ENCODE data around the gene GAPDH.
"Not testable (repeated sequence)": the region's sequence is repeated elsewhere in the genome, so short reads cannot be mapped to it uniquely, and the experiment has no call there.

DNA sequence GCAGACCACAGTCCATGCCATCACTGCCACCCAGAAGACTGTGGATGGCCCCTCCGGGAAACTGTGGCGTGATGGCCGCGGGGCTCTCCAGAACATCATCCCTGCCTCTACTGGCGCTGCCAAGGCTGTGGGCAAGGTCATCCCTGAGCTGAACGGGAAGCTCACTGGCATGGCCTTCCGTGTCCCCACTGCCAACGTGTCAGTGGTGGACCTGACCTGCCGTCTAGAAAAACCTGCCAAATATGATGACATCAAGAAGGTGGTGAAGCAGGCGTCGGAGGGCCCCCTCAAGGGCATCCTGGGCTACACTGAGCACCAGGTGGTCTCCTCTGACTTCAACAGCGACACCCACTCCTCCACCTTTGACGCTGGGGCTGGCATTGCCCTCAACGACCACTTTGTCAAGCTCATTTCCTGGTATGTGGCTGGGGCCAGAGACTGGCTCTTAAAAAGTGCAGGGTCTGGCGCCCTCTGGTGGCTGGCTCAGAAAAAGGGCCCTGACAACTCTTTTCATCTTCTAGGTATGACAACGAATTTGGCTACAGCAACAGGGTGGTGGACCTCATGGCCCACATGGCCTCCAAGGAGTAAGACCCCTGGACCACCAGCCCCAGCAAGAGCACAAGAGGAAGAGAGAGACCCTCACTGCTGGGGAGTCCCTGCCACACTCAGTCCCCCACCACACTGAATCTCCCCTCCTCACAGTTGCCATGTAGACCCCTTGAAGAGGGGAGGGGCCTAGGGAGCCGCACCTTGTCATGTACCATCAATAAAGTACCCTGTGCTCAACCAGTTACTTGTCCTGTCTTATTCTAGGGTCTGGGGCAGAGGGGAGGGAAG is 3.5 kb downstream of the GAPDH start:
- TF ChIP-seq TCF7L2 (IDR thresholded peaks at IDR 0.05; ENCODE audit: borderline replicate concordance, low read depth, low read length); ZNF629 (tag by site-specific recombination; IDR thresholded peaks at IDR 0.05): not testable (repeated sequence)
- TF ChIP-seq, protein P1, sequence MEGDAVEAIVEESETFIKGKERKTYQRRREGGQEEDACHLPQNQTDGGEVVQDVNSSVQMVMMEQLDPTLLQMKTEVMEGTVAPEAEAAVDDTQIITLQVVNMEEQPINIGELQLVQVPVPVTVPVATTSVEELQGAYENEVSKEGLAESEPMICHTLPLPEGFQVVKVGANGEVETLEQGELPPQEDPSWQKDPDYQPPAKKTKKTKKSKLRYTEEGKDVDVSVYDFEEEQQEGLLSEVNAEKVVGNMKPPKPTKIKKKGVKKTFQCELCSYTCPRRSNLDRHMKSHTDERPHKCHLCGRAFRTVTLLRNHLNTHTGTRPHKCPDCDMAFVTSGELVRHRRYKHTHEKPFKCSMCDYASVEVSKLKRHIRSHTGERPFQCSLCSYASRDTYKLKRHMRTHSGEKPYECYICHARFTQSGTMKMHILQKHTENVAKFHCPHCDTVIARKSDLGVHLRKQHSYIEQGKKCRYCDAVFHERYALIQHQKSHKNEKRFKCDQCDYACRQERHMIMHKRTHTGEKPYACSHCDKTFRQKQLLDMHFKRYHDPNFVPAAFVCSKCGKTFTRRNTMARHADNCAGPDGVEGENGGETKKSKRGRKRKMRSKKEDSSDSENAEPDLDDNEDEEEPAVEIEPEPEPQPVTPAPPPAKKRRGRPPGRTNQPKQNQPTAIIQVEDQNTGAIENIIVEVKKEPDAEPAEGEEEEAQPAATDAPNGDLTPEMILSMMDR (tag by site-specific recombination; IDR thresholded peaks at IDR 0.05), result peak; percentile 90
